GM21360 (cell line): ENCODE data around the gene NUBPL.
A peak's percentile ranks its signal among the peaks of the same experiment; 100 is the strongest.

Source experiments
- ATAC-seq: cut with Tn5 transposase; IDR thresholded peaks from one replicate; pipeline ENCODE4 v1.9.1; 2021; ENCODE audit warnings: mild to moderate bottlenecking, moderate library complexity; ENCODE audit not compliant: unreplicated experiment

NUBPL gene

DNA sequence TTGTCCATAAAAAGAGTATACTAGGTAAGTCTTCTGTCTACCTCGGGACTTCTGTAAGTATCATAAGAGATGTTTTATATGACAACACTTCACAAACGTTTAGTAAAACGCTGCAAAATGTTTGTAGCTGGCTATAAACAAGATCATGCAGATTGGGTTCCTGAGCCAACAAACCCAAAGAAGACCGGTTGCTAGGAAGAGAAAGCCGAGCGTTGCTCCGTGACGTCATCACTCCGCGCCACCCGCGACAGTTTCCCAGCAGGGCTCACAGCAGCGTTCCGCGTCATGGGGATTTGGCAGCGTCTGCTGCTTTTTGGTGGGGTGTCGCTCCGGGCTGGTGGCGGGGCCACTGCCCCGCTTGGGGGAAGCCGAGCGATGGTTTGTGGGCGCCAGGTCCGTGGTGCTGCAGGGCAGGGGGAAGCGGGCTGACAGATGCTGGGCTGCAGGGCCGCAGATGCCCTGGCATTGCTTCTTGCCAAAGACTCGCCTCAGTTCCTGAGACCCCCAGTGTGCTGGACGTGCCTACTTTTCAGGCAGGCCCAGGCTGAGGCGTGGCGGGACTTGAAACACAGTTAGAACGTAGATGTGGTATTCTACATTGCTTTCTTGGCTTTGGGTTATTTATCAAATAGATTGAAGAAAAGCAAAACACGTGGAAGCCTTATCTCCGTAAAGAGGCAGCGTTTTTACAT, at the start of gene NUBPL:
Gene NUBPL (plus strand): TSS at position 250 of the 692 bp plus-strand sequence. CDS start 36 bp downstream, at position 286.
- peak; percentile 96 for ATAC-seq

DNA sequence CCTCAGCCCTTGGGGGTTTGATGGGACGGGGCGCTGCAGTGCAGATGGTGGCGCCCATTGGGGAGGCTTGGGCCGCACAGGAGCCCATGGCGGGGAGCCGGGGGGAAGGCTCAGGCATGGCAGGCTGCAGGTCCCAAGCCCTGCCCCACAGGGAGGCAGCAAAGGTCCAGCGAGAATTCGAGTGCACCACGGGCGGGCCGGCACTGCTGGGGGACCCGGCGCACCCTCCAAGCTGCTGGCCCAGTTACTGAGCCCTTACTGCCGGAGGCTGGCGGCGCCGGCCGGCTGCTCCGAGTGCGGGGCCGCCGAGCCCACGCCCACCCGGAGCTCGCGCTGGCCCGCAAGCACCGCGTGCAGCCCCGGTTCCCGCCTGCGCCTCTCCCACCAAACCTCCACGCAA, 34.1 kb upstream of the NUBPL start:
- no peak for ATAC-seq

GRCh38 chr14:31527546-31527945, 33.7 kb upstream of the NUBPL start:
- no peak for ATAC-seq

DNA sequence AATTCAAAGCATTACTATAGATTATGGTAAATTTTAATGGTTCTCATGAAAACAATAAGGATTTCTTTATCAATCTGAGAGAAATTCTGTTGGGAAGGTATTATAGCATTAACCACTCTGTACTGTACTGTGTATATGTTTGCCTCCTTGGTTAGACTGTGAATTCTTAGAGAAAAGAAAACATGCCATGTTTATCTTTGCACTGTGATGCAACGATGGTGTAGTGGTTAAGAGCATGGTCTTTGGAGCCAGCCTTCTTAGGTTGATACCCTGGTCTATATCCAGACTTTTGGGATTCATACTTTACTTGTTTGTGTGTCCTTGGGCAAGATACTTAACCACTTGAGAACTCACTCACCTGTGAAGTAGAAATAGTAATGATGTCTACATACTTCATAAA, 32.2 kb upstream of the NUBPL start:
- no peak for ATAC-seq

GRCh38 chr14:31530136-31530535, 31.1 kb upstream of the NUBPL start:
- no peak for ATAC-seq

DNA sequence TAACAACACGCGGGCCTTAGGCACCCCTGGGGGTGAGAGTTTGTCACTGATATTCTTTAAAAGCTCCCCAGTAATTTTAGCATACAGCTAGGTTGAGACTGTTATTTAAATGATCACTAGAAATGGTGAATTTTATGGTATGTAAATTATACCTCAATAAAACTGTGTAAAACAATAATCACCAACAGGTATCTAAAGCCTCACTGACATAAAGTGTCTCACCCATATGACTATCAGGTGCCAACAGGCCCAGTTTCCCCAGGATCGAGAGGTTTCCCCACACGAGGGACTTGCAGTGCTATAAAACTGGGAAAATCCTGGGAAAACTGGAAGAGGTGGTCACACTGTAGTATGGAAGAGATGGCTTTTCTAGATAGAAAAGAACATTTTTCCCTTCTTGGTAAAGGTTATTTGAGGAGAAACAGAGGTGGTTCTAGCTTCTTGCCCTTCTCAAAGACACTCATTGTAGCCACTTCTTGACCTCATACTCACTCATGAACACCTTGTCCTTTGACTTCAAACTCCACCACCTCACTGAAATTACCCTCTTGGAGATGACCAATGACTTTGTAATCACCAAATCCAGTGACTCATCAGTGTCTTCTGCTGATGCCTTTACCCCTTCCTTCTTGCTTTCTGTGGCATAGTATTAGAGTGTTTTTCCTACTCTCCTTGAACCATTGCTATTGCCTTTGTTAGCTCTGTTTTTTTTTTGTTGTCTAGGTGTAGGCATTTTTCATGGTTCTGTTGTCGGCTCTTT, 24.8 kb upstream of the NUBPL start:
- ATAC-seq = no peak

DNA sequence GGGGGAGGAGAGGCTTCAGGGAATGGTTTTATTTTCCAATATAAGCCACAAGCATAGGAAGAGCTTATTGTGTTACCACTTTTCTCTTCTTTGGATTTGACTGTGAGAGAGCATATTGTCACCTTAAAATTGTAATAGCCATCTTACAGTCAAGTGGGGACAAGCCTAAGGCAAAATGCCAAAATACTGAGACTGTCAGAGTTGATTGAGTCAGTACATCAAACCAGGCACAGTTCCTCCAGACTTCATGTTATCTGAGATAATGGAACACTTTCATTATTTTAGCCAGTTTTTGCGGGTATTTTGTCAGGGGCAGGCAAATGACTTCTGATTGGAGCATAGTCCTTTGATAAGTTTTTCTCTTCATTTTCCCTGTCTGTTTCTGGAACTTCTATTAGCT, 19.5 kb upstream of the NUBPL start:
- no peak for ATAC-seq

DNA sequence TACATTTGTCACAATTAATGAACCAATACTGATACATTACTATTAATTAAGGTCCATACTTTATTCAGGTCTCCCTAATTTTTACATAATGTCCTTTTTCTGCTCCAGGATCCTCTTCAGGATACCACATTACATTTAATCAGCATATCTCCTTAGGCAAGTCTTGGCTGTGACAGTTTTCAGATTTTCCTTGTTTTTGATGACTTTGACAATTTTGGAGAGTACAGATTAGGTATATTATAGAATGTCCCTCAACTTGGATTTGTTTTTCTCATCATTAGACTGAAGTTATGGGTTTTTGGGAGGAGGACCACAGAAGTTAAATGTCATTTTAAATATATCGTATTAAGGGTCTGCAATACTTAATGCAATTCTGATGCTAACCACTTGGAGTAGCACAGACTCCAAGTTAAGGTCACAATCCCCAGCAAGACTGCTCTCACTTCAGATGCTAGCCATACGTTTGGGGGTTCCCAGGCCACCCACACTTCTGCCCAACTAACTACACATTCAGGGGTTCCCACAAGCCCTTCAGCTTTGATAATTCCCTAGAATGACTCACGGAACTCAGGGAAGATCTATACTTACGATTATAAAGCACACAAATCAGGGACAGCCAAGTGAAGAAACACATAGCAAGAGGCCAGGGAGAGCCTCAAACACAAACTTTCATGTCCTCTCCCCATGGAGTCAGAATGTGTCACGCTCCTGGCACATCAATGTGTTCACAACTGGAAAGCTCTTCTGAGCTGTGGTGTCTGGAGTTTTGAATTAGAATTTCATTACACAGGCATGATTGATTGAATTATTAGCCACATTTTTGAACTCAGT, 17.0 kb upstream of the NUBPL start:
- no peak for ATAC-seq

GRCh38 chr14:31544816-31545215, 16.4 kb upstream of the NUBPL start:
- ATAC-seq = no peak

- no peak for ATAC-seq
Measured at GRCh38 chr14:31545328-31545727, 15.9 kb upstream of the NUBPL start.

DNA sequence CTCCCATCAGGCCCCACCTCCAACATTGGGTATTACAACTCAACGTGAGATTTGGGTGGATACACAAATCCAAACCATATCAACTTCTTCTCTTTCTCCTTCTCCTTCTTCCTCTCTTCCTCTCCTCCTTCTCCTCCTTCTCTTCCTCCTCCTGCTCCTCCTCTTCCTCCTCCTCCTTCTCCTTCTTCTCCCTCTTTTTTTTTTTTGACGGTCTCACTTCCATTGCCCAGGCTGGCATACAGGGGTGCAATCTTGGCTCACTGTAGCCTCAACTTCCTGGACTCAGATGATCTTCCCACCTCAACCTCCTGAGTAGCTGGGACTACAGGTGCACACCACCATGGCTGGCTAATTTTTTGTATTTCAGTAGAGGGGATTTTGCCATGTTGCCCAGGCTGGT, 11.4 kb upstream of the NUBPL start:
- ATAC-seq = no peak

DNA sequence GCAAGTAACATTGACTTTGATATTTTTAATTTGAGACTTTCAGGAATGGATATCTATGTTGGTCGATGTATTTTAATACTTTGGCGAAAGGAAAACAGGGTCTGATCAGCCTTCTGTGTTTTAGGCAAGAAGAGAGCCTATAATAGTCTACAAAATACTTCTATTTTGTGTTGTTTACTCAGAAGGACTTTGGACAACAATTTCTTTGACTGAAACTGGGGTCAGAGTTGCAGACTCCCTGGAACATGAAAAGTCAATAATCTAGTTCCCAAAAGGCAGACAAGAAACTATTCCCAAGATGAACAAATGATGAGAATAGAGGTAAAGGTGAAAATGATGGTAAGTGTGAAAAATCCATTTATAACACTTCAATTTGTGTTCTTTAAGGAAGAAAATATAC, 10.6 kb upstream of the NUBPL start:
- ATAC-seq = no peak

GRCh38 chr14:31556191-31556590, 5.0 kb upstream of the NUBPL start:
- no peak for ATAC-seq

DNA sequence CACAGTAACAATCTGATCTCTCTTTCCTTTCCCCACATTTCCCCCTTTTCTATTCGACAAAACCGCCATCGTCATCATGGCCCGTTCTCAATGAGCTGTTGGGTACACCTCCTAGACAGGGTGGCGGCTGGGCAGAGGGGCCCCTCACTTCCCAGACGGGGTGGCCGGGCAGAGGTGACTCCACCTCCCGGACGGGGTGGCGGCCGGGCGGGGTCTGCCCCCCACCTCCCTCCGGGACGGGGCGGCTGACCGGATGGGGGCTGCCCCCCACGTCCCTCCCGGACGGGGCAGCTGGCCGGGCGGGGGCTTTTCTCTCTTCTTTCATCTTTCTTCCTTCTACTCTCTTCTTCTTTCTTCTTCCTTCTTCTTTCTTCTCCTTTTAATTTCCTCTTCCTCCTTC, 1.3 kb upstream of the NUBPL start:
- no peak for ATAC-seq

GRCh38 chr14:31560759-31561154, 447 bp upstream of the NUBPL start:
- peak; percentile 3 for ATAC-seq

- ATAC-seq = no peak
Measured at GRCh38 chr14:31564194-31564593, 3.0 kb downstream of the NUBPL start.

DNA sequence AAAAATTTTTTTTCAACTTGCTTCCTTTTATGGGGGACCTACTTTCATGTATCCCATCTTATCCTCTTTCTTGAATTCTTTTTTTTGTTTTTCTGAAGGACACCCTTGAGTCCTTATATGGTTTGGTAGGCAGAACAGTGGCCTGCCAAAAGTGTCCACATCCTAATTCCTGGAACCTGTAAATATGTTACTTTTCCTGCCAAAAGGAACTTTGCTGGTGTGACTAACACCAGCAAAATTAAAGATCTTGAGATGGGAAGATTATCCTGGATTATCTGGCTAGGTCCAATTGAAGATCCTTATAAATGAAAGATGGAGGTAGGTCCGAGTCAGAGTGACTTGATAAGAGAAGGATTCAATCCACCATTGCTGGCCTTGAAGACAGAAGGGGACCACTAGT, 5.3 kb downstream of the NUBPL start:
- no peak for ATAC-seq

DNA sequence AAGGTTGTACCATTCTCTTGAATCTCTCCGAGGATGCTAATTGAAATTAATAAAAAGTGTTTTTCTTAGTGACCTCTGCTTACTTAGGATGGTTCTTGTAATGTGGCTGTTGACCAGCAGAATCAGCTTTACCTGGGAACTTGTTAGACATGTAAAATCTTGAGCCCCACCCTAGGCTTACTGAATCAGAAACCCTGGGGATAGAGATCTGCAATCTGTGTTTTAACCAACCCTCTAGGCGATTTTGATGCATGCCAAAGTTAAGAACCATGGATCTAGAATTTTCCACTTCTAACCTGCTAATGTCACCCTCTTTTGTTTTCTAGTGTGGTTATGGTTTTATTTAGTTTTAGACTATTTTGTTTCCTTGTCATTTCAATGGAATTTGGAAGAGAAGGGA, 6.5 kb downstream of the NUBPL start:
- no peak for ATAC-seq

- ATAC-seq = no peak
Measured at GRCh38 chr14:31568161-31568560, 7.0 kb downstream of the NUBPL start.

GRCh38 chr14:31568671-31569070, 7.5 kb downstream of the NUBPL start:
- no peak for ATAC-seq

- ATAC-seq = no peak
Measured at GRCh38 chr14:31572955-31573354, 11.8 kb downstream of the NUBPL start.

DNA sequence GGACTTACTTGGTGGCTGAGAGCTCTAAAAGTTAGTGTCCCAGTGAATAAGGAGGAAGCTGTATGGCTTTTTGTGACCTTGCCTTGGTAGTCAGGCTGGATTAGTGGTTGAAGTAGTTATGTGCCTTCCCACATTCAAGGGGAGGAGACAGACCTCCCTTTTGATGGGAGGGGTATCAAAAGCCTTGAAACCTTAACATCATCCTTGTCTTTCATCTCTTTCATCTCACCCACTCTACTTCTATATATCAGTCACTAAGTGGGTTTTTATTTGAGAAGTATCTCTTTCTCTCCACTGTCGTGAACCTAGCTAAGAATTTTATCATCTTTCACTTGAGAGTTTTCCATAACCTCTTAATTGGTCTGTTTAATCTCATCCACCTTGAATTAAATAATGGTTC, 15.7 kb downstream of the NUBPL start:
- ATAC-seq = no peak
